ENCODE results near the gene ST6GAL2. TPM values are rescaled to one million over a fixed set of nuclear protein-coding genes. Genes with fewer than 3 reads are reported as not detected.

ST6GAL2 gene
- total RNA-seq, 6 donors from 2014 or later: under 0.01 to 2.9 (median 1.4) TPM

- Histone ChIP-seq H3K27ac (no peak overlapping the region), H3K36me3 (no peaks in the 10 kb centered on the region), H3K9me3 (no peaks in the 10 kb centered on the region), H3K4me1 (no peaks in the 10 kb centered on the region), H3K27me3 (no peaks in the 10 kb centered on the region), H3K4me3 (no peak overlapping the region)
- 95 to 100% methylated on average over 2 of the region's 2 CpGs for WGBS, 2 donors
- TF ChIP-seq CTCF (IDR thresholded peaks at IDR 0.05): no peak
- TF ChIP-seq EP300 (IDR thresholded peaks at IDR 0.05): no peak
- no peak for TF ChIP-seq POLR2A (IDR thresholded peaks at IDR 0.05)
- no peak for TF ChIP-seq POLR2AphosphoS5 (IDR thresholded peaks at IDR 0.05)
- DNase-seq (no peak), ATAC-seq (ENCODE audit: low FRiP score in 2 of 2) (no peak)
These were observed 36.7 kb downstream of the ST6GAL2 start for GRCh38 chr2:106849253-106849652.

- Histone ChIP-seq H3K27me3 (no peaks in the 10 kb centered on the region), H3K4me3 (no peak overlapping the region), H3K9me3 (no peaks in the 10 kb centered on the region), H3K4me1 (no peaks in the 10 kb centered on the region), H3K27ac (no peak overlapping the region), H3K36me3 (no peaks in the 10 kb centered on the region)
- TF ChIP-seq POLR2A (IDR thresholded peaks at IDR 0.05) (no peak), EP300 (IDR thresholded peaks at IDR 0.05) (no peak), CTCF (IDR thresholded peaks at IDR 0.05) (no peak), POLR2AphosphoS5 (IDR thresholded peaks at IDR 0.05) (no peak)
- WGBS, 2 donors: 60 to 76% methylated on average over 2 of the region's 2 CpGs
- no peak for DNase-seq
- ATAC-seq (ENCODE audit: low FRiP score in 2 of 2): no peak
These were observed 38.6 kb downstream of the ST6GAL2 start for GRCh38 chr2:106847366-106847765.

- TF ChIP-seq POLR2A (IDR thresholded peaks at IDR 0.05) (no peak), CTCF (IDR thresholded peaks at IDR 0.05) (no peak), EP300 (IDR thresholded peaks at IDR 0.05) (no peak), POLR2AphosphoS5 (IDR thresholded peaks at IDR 0.05) (no peak)
- H3K27ac ChIP-seq: no peak overlapping the region
- 96 to 100% methylated on average over 6 of the region's 6 CpGs for WGBS, 2 donors
These were observed 40.3 kb downstream of the ST6GAL2 start for GRCh38 chr2:106845716-106846115.

GRCh38 chr2:106843910-106844250 is 42.1 kb downstream of the ST6GAL2 start:
- no peak for ATAC-seq (ENCODE audit: low FRiP score in 2 of 2)
- no peak overlapping the region for H3K4me3 ChIP-seq
- TF ChIP-seq EP300 (IDR thresholded peaks at IDR 0.05) (no peak), POLR2A (IDR thresholded peaks at IDR 0.05) (no peak), CTCF (IDR thresholded peaks at IDR 0.05) (no peak), POLR2AphosphoS5 (IDR thresholded peaks at IDR 0.05) (no peak)
- no peaks in the 10 kb centered on the region for H3K9me3 ChIP-seq
- no peaks in the 10 kb centered on the region for H3K4me1 ChIP-seq
- no peaks in the 10 kb centered on the region for H3K36me3 ChIP-seq
- WGBS, 2 donors: 94 to 96% methylated on average over 4 to 5 of the region's 5 CpGs
- no peak for DNase-seq
- no peak overlapping the region for H3K27ac ChIP-seq
- no peaks in the 10 kb centered on the region for H3K27me3 ChIP-seq

More at GRCh38 chr2:106845716-106846115, 40.3 kb downstream of the ST6GAL2 start:
- Histone ChIP-seq H3K27me3 (no peaks in the 10 kb centered on the region), H3K4me3 (no peak overlapping the region), H3K9me3 (no peaks in the 10 kb centered on the region), H3K36me3 (no peaks in the 10 kb centered on the region), H3K4me1 (no peaks in the 10 kb centered on the region)
- no peak for DNase-seq
- no peak for ATAC-seq (ENCODE audit: low FRiP score in 2 of 2)
